ENCODE data around the gene KIF2B.
"Not testable (repeated sequence)": the region's sequence is repeated elsewhere in the genome, so short reads cannot be mapped to it uniquely, and the experiment has no call there.

Gene KIF2B

DNA sequence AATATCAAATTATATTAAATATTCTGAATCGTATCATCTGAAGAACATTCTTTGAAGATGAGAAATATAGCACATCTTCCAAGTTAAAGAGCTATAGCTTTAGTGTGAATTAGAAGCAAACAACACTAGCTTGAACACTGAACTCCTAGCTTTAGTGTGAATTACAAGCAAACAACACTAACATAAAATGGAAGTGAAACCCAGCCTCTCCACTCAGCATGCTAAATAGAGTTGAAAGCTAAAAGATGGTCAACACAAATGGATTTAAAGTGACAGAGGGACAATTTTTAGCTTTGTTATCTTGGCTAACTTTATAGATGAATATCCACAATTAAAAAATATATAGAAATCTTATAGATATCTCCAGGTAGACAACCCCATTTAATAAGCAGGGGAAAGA lies 4.5 kb upstream of the KIF2B start:
- H3K27ac ChIP-seq (ENCODE audit: low read length) = no peak overlapping the region
- H3K9ac ChIP-seq (ENCODE audit: low read length in 2 of 2) = no peak overlapping the region
- no peaks in the 10 kb centered on the region for H3K36me3 ChIP-seq (ENCODE audit: control insufficient read depth in 2 of 2, insufficient read depth in 2 of 2, low read length in 2 of 2)
- H3K4me3 ChIP-seq (ENCODE audit: low read length in 2 of 2) = no peak overlapping the region
- H3K27me3 ChIP-seq (ENCODE audit: control insufficient read depth in 1 of 2, insufficient read depth in 2 of 2, low read length in 2 of 2) = no peaks in the 10 kb centered on the region
- no peaks in the 10 kb centered on the region for H3K4me1 ChIP-seq (ENCODE audit: control insufficient read depth, insufficient read depth, low read length)
- no peaks in the 10 kb centered on the region for H3K9me3 ChIP-seq (ENCODE audit: control insufficient read depth in 2 of 2, low read length in 2 of 2)

DNA sequence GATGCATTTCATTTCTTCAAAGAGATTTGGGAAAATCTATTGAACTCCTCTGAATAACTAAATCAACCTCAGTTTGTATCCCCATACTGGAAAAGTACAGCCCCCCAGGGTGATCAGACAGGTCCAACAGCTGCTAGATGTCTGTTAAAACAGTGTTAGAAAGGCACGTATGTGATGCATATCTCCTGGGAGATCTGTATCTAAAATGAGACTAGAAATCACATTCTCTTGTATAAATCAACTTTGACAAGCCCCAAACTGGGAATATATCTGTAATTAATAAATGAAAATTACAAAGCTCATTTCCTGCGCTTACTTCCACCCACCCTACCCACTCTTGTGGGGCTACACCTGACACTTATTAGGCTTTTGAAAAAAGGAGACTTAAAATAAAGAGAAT lies 3.8 kb upstream of the KIF2B start:
- Histone ChIP-seq H3K36me3 (ENCODE audit: control insufficient read depth in 2 of 2, insufficient read depth in 2 of 2, low read length in 2 of 2) (no peaks in the 10 kb centered on the region), H3K4me1 (ENCODE audit: control insufficient read depth, insufficient read depth, low read length) (no peaks in the 10 kb centered on the region), H3K27me3 (ENCODE audit: control insufficient read depth in 1 of 2, insufficient read depth in 2 of 2, low read length in 2 of 2) (no peaks in the 10 kb centered on the region), H3K9me3 (ENCODE audit: control insufficient read depth in 2 of 2, low read length in 2 of 2) (peaks cover 0 to 2% of the 10 kb centered on the region in 2 donors), H3K27ac (ENCODE audit: low read length) (no peak overlapping the region), H3K9ac (ENCODE audit: low read length in 2 of 2) (no peak overlapping the region), H3K4me3 (ENCODE audit: low read length in 2 of 2) (no peak overlapping the region)

DNA sequence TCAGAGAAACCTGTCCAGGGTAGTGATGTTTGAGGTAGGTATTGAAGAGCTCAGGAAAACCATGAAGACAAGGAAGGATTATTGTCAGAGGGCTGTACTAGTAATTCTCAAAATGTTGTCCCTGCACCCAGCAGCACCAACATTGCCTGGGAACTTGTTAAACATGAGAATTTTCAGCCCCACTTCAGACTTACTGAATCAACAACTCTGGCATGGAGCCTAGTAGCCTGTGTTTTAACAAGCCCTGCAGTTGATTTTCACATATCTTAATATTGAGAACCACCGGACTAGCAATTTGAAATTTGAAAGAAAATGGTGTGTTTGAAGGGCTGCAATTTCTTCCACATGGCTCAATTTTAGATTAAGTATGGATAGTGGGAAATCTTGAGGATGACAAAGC lies 2.8 kb upstream of the KIF2B start:
- Histone ChIP-seq H3K36me3 (ENCODE audit: control insufficient read depth in 2 of 2, insufficient read depth in 2 of 2, low read length in 2 of 2) (no peaks in the 10 kb centered on the region), H3K4me3 (ENCODE audit: low read length in 2 of 2) (no peak overlapping the region), H3K27ac (ENCODE audit: low read length) (no peak overlapping the region), H3K4me1 (ENCODE audit: control insufficient read depth, insufficient read depth, low read length) (no peaks in the 10 kb centered on the region), H3K27me3 (ENCODE audit: control insufficient read depth in 1 of 2, insufficient read depth in 2 of 2, low read length in 2 of 2) (no peaks in the 10 kb centered on the region), H3K9me3 (ENCODE audit: control insufficient read depth in 2 of 2, low read length in 2 of 2) (peaks cover 0 to 2% of the 10 kb centered on the region in 2 donors), H3K9ac (ENCODE audit: low read length in 2 of 2) (no peak overlapping the region)

DNA sequence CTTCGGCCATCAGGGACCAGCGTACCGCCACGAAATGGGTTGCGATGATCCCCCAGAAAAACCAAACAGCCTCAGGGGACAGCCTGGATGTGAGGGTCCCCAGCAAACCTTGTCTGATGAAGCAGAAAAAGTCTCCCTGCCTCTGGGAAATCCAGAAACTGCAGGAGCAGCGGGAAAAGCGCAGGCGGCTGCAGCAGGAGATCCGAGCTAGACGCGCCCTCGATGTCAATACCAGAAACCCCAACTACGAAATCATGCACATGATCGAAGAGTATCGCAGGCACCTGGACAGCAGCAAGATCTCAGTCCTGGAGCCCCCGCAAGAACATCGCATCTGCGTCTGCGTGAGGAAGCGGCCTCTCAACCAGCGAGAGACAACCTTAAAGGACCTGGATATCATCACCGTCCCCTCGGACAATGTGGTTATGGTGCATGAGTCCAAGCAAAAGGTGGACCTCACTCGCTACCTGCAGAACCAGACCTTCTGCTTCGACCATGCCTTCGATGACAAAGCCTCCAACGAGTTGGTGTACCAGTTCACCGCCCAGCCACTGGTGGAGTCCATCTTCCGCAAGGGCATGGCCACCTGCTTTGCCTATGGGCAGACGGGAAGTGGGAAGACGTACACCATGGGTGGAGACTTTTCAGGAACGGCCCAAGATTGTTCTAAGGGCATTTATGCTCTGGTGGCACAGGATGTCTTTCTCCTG lies 769 bp downstream of the KIF2B start:
- Histone ChIP-seq H3K27ac (ENCODE audit: low read length) (no peak overlapping the region), H3K9me3 (ENCODE audit: control insufficient read depth in 2 of 2, low read length in 2 of 2) (peaks cover 0 to 2% of the 10 kb centered on the region in 2 donors), H3K9ac (ENCODE audit: low read length in 2 of 2) (no peak overlapping the region), H3K36me3 (ENCODE audit: control insufficient read depth in 2 of 2, insufficient read depth in 2 of 2, low read length in 2 of 2) (no peaks in the 10 kb centered on the region), H3K4me3 (ENCODE audit: low read length in 2 of 2) (no peak overlapping the region), H3K4me1 (ENCODE audit: control insufficient read depth, insufficient read depth, low read length) (no peaks in the 10 kb centered on the region), H3K27me3 (ENCODE audit: control insufficient read depth in 1 of 2, insufficient read depth in 2 of 2, low read length in 2 of 2) (no peaks in the 10 kb centered on the region)

DNA sequence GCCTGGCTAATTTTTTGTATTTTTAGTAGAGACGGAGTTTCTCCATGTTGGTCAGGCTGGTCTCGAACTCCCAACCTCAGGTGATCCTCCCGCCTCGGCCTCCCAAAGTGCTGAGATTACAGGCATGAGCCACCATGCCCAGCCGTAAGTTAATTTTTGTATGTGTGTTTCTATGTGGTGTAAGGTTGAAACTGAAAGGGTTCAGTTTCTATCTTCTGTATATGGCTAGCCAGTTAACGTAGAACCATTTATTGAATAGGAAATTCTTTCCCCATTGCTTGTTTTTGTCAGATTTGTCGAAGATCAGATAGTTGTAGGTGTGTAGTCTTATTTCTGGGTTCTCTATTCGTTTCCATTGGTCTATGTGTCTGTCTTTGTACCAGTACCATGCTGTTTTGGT lies 12.0 kb downstream of the KIF2B start:
- H3K4me3 ChIP-seq (ENCODE audit: low read length in 2 of 2); H3K36me3 ChIP-seq (ENCODE audit: control insufficient read depth in 2 of 2, insufficient read depth in 2 of 2, low read length in 2 of 2); H3K4me1 ChIP-seq (ENCODE audit: control insufficient read depth, insufficient read depth, low read length); H3K9ac ChIP-seq (ENCODE audit: low read length in 2 of 2); H3K27me3 ChIP-seq (ENCODE audit: control insufficient read depth in 1 of 2, insufficient read depth in 2 of 2, low read length in 2 of 2); H3K9me3 ChIP-seq (ENCODE audit: control insufficient read depth in 2 of 2, low read length in 2 of 2); H3K27ac ChIP-seq (ENCODE audit: low read length): not testable (repeated sequence)

DNA sequence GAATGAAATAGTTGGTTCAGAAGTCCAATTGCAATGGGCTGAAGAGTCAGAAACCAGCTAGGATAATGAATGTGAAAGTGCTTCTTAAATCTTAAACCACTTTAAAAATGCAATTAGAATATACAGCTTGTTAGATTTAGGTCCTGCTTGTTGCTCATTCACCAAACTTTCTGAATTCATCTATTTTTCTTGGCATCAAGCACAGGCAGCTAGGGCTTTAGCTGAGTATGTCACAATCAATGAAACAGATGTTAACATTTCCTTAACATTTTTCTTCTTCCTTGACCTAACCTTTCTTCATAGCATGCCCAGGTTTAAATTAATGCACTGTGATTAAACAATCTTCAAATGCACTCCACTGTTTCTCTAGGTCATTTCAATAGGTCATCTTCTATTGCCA lies 14.4 kb downstream of the KIF2B start:
- Histone ChIP-seq H3K27me3 (ENCODE audit: control insufficient read depth in 1 of 2, insufficient read depth in 2 of 2, low read length in 2 of 2) (no peaks in the 10 kb centered on the region), H3K27ac (ENCODE audit: low read length) (no peak overlapping the region), H3K4me1 (ENCODE audit: control insufficient read depth, insufficient read depth, low read length) (no peaks in the 10 kb centered on the region), H3K4me3 (ENCODE audit: low read length in 2 of 2) (no peak overlapping the region), H3K36me3 (ENCODE audit: control insufficient read depth in 2 of 2, insufficient read depth in 2 of 2, low read length in 2 of 2) (no peaks in the 10 kb centered on the region), H3K9ac (ENCODE audit: low read length in 2 of 2) (no peak overlapping the region), H3K9me3 (ENCODE audit: control insufficient read depth in 2 of 2, low read length in 2 of 2) (no peaks in the 10 kb centered on the region)

DNA sequence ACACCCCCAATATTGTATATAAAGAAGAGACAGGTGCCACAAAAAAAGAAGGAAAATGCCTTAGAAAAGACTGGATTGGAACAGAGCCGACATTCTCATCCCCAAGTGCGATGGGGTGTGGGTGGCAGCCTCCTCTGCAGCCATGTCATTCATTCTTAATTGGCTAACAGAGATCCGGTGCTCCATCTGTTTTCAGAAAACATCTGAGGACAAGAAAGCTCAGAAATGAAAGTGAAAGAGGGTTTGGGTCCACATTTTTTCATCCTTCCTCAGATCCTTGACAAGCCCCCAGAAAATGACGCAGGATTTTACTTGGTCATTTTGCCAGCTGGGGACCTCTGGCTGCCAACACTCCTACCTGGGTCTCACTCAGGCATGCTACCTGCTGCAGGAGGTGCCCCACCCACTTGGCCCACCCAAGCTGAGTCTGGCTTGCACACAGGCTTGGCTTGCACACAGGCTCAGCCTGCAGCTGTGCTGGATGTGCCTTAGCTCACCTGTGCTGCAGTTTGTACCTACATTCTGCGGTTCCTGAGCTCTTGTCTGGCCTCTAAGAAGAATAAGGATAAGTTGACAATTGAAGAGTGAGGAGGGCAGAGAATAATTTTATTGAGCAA lies 21.9 kb downstream of the KIF2B start:
- Histone ChIP-seq H3K4me3 (ENCODE audit: low read length in 2 of 2) (no peak overlapping the region), H3K27ac (ENCODE audit: low read length) (no peak overlapping the region), H3K9ac (ENCODE audit: low read length in 2 of 2) (no peak overlapping the region), H3K4me1 (ENCODE audit: control insufficient read depth, insufficient read depth, low read length) (no peaks in the 10 kb centered on the region), H3K36me3 (ENCODE audit: control insufficient read depth in 2 of 2, insufficient read depth in 2 of 2, low read length in 2 of 2) (no peaks in the 10 kb centered on the region), H3K27me3 (ENCODE audit: control insufficient read depth in 1 of 2, insufficient read depth in 2 of 2, low read length in 2 of 2) (no peaks in the 10 kb centered on the region), H3K9me3 (ENCODE audit: control insufficient read depth in 2 of 2, low read length in 2 of 2) (no peaks in the 10 kb centered on the region)

DNA sequence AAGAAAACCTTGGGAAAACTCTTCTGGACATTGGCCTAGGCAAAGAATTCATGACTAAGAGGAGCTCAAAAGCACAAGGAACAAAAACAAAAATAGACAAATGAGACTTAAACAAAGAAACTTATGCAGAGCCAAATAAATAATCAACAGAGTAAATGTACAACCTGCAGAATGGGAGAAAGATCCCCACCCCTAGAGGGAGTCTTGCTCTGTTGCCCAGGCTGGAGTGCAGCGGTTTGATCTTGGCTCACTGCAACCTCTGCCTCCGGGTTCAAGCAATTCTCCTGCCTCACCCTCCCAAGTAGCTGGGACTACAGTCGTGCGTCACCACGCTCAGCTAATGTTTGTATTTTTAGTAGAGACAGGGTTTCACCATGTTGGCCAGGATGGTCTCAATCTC lies 48.4 kb downstream of the KIF2B start:
- not testable (repeated sequence) for H3K27me3 ChIP-seq (ENCODE audit: control insufficient read depth in 1 of 2, insufficient read depth in 2 of 2, low read length in 2 of 2); H3K27ac ChIP-seq (ENCODE audit: low read length); H3K9ac ChIP-seq (ENCODE audit: low read length in 2 of 2); H3K4me3 ChIP-seq (ENCODE audit: low read length in 2 of 2); H3K4me1 ChIP-seq (ENCODE audit: control insufficient read depth, insufficient read depth, low read length); H3K36me3 ChIP-seq (ENCODE audit: control insufficient read depth in 2 of 2, insufficient read depth in 2 of 2, low read length in 2 of 2); H3K9me3 ChIP-seq (ENCODE audit: control insufficient read depth in 2 of 2, low read length in 2 of 2)

Measured in stomach smooth muscle (tissue), 2 donors.